ENCODE data around the gene RFT1. TPM values are rescaled to one million over a fixed set of nuclear protein-coding genes. Genes with fewer than 3 reads are reported as not detected.
"Not testable (repeated sequence)": the region's sequence is repeated elsewhere in the genome, so short reads cannot be mapped to it uniquely, and the experiment has no call there.

Gene RFT1
- total RNA-seq, 1 donor from 2014 or later = 15.5 TPM

GRCh38 chr3:53153264-53153823 is 23.1 kb upstream of the RFT1 start:
- no peaks in the 10 kb centered on the region for H3K36me3 ChIP-seq (ENCODE audit: control insufficient read depth, insufficient read depth, low read length)
- DNase-seq (ENCODE audit: low read depth) = no peak
- no peak overlapping the region for H3K4me3 ChIP-seq (ENCODE audit: low read depth, low read length)
- TF ChIP-seq CTCF (IDR thresholded peaks at IDR 0.05; ENCODE audit: insufficient read depth, low read length, severe bottlenecking) = no peak
- FAIRE-seq = no peak
- no peaks in the 10 kb centered on the region for H3K27me3 ChIP-seq (ENCODE audit: control insufficient read depth, insufficient read depth, low read length)

- FAIRE-seq (peak; percentile 23), DNase-seq (ENCODE audit: low read depth) (no peak)
- Histone ChIP-seq H3K4me3 (ENCODE audit: low read depth, low read length) (no peak overlapping the region), H3K27me3 (ENCODE audit: control insufficient read depth, insufficient read depth, low read length) (no peaks in the 10 kb centered on the region), H3K36me3 (ENCODE audit: control insufficient read depth, insufficient read depth, low read length) (no peaks in the 10 kb centered on the region)
- TF ChIP-seq CTCF (IDR thresholded peaks at IDR 0.05; ENCODE audit: insufficient read depth, low read length, severe bottlenecking) = no peak
Measured at GRCh38 chr3:53151870-53152660, 21.8 kb upstream of the RFT1 start.

GRCh38 chr3:53151465-53151864 is 21.2 kb upstream of the RFT1 start:
- H3K36me3 ChIP-seq (ENCODE audit: control insufficient read depth, insufficient read depth, low read length) = no peaks in the 10 kb centered on the region
- TF ChIP-seq CTCF (IDR thresholded peaks at IDR 0.05; ENCODE audit: insufficient read depth, low read length, severe bottlenecking) = no peak
- no peak overlapping the region for H3K4me3 ChIP-seq (ENCODE audit: low read depth, low read length)
- DNase-seq (ENCODE audit: low read depth) = no peak
- FAIRE-seq = no peak
- H3K27me3 ChIP-seq (ENCODE audit: control insufficient read depth, insufficient read depth, low read length) = no peaks in the 10 kb centered on the region

GRCh38 chr3:53151086-53151438 is 20.8 kb upstream of the RFT1 start:
- H3K27me3 ChIP-seq (ENCODE audit: control insufficient read depth, insufficient read depth, low read length); H3K36me3 ChIP-seq (ENCODE audit: control insufficient read depth, insufficient read depth, low read length); FAIRE-seq; H3K4me3 ChIP-seq (ENCODE audit: low read depth, low read length); DNase-seq (ENCODE audit: low read depth): not testable (repeated sequence)

GRCh38 chr3:53150247-53151085 is 20.2 kb upstream of the RFT1 start:
- Histone ChIP-seq H3K4me3 (ENCODE audit: low read depth, low read length) (no peak overlapping the region), H3K36me3 (ENCODE audit: control insufficient read depth, insufficient read depth, low read length) (no peaks in the 10 kb centered on the region), H3K27me3 (ENCODE audit: control insufficient read depth, insufficient read depth, low read length) (no peaks in the 10 kb centered on the region)
- peak; percentile 63 for DNase-seq (ENCODE audit: low read depth)
- no peak for TF ChIP-seq CTCF (IDR thresholded peaks at IDR 0.05; ENCODE audit: insufficient read depth, low read length, severe bottlenecking)
- peak; percentile 83 for FAIRE-seq

- no peak for DNase-seq (ENCODE audit: low read depth)
- no peaks in the 10 kb centered on the region for H3K36me3 ChIP-seq (ENCODE audit: control insufficient read depth, insufficient read depth, low read length)
- FAIRE-seq = no peak
- no peaks in the 10 kb centered on the region for H3K27me3 ChIP-seq (ENCODE audit: control insufficient read depth, insufficient read depth, low read length)
- no peak overlapping the region for H3K4me3 ChIP-seq (ENCODE audit: low read depth, low read length)
- TF ChIP-seq CTCF (IDR thresholded peaks at IDR 0.05; ENCODE audit: insufficient read depth, low read length, severe bottlenecking) = no peak
Measured at GRCh38 chr3:53149699-53150098, 19.5 kb upstream of the RFT1 start.
